ENCODE data around the gene HUNK.

DNA sequence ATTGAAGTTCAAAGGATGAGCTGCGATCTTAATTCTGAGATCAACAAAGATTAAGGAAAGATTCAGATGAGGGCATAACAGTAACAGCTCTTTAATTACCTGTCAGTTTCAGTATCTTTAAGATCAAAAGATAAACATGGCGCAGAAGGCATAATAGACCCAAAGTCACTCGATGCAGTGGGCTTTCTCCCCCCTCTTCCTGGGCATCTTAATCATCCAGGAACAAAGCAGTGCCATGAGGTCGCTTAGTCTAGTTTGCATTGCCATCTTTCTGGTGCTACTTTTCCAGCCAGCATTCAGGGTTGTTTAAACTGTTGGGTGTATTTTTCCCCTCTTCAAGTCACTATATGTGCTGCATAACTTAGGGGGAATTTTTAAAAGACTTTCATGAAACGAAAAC lies 72.3 kb downstream of the HUNK start:
- TF ChIP-seq, protein P1, sequence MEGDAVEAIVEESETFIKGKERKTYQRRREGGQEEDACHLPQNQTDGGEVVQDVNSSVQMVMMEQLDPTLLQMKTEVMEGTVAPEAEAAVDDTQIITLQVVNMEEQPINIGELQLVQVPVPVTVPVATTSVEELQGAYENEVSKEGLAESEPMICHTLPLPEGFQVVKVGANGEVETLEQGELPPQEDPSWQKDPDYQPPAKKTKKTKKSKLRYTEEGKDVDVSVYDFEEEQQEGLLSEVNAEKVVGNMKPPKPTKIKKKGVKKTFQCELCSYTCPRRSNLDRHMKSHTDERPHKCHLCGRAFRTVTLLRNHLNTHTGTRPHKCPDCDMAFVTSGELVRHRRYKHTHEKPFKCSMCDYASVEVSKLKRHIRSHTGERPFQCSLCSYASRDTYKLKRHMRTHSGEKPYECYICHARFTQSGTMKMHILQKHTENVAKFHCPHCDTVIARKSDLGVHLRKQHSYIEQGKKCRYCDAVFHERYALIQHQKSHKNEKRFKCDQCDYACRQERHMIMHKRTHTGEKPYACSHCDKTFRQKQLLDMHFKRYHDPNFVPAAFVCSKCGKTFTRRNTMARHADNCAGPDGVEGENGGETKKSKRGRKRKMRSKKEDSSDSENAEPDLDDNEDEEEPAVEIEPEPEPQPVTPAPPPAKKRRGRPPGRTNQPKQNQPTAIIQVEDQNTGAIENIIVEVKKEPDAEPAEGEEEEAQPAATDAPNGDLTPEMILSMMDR (IDR thresholded peaks at IDR 0.05; ENCODE audit: poor library complexity), result no peak
- TF ChIP-seq EZH2phosphoT487 (IDR thresholded peaks at IDR 0.05; ENCODE audit: low read depth, severe bottlenecking, unreplicated experiment), result no peak
